SK-N-SH (cell line): Measurements from ENCODE around the gene DDX52. TPM values are rescaled to one million over a fixed set of nuclear protein-coding genes. Genes with fewer than 3 reads are reported as not detected.

Experiments used
- CTCF ChIA-PET: fragments of 300-600, 350-600 bp; formaldehyde crosslinking; extraction: SDS; loops from one replicate; lab custom pipeline; 2021; lab: Yijun Ruan, JAX
- POLR2A ChIA-PET: fragments of 350-600 bp; sonication (Branson Sonifier 250); formaldehyde crosslinking; extraction: SDS; loops from one replicate; lab custom pipeline; 2020; ENCODE audit warnings: antibody characterized with exemption, inconsistent platforms; lab: Yijun Ruan, JAX
- DNase-seq: peaks from one replicate; pipeline ENCODE4 v3.0.0; 2012
- H2AFZ ChIP-seq: fragments of 200-600 bp; sonication (generic); 2 replicates; pipeline ENCODE4 v1.8.1; 2016; ENCODE audit warnings: antibody characterized with exemption, mild to moderate bottlenecking, low read depth
- H3F3A ChIP-seq: fragments of 200-600 bp; sonication (generic); replicated peaks from 2 replicates; pipeline ENCODE3; 2016; ENCODE audit warnings: antibody characterized with exemption, mild to moderate bottlenecking; ENCODE audit not compliant: insufficient read depth
- H3K27ac ChIP-seq, 2 experiments: fragments of 200-500 bp in 1 of 2; fragments of 200-600 bp in 1 of 2; sonication (Bioruptor generic) in 1 of 2; sonication (generic), shearing (Covaris generic) in 1 of 2; 2 replicates each; pipeline versions ENCODE4 v1.5.1 to v1.6.1; 2014 to 2016; ENCODE audit warnings: low read depth in 2 of 2, inconsistent platforms in 1 of 2, low read length in 1 of 2, mild to moderate bottlenecking in 1 of 2, mixed read lengths in 1 of 2
- H3K27me3 ChIP-seq: fragments of 200-600 bp; sonication (generic), shearing (Covaris generic); 2 replicates; pipeline ENCODE4 v1.6.1; 2016; ENCODE audit warnings: mixed run types; ENCODE audit not compliant: insufficient read depth
- H3K36me3 ChIP-seq, 2 experiments: fragments of 200-500 bp in 1 of 2; fragments of 200-600 bp in 1 of 2; sonication (Bioruptor generic) in 1 of 2; sonication (generic) in 1 of 2; replicated peaks in 1 of 2; 2 replicates each; pipeline versions ENCODE3 to v1.5.1; 2014 to 2016; ENCODE audit warnings: low read length in 1 of 2, mild to moderate bottlenecking in 1 of 2; ENCODE audit not compliant: insufficient read depth in 2 of 2, control insufficient read depth in 1 of 2
- H3K4me1 ChIP-seq, 2 experiments: fragments of 200-500 bp in 1 of 2; fragments of 200-600 bp in 1 of 2; sonication (Bioruptor generic) in 1 of 2; sonication (generic), shearing (Covaris generic) in 1 of 2; 2 replicates each; pipeline versions ENCODE4 v1.5.1 to v1.6.1; 2014 to 2016; ENCODE audit warnings: low read depth in 1 of 2, low read length in 1 of 2, mixed run types in 1 of 2; ENCODE audit not compliant: insufficient read depth in 2 of 2, control insufficient read depth in 1 of 2
- H3K4me2 ChIP-seq: fragments of 200-600 bp; sonication (generic), shearing (Covaris generic); 2 replicates; pipeline ENCODE4 v1.6.1; 2017; ENCODE audit warnings: mixed run types
- H3K4me3 ChIP-seq, 2 experiments: fragments of 200-500 bp in 1 of 2; fragments of 200-600 bp in 1 of 2; sonication (Bioruptor generic) in 1 of 2; sonication (generic), shearing (Covaris generic) in 1 of 2; 2 replicates each; pipeline versions ENCODE4 v1.5.1 to v1.8.1; 2014 to 2016; ENCODE audit warnings: low read depth in 2 of 2, inconsistent platforms in 1 of 2, low read length in 1 of 2, mild to moderate bottlenecking in 1 of 2, mixed read lengths in 1 of 2, moderate library complexity in 1 of 2
- H3K79me2 ChIP-seq: fragments of 200-600 bp; sonication (generic); 2 replicates; pipeline ENCODE4 v1.8.1; 2017; ENCODE audit warnings: mild to moderate bottlenecking; ENCODE audit not compliant: insufficient read depth
- H3K9ac ChIP-seq: fragments of 200-600 bp; sonication (generic); 2 replicates; pipeline ENCODE4 v1.6.1; 2017; ENCODE audit warnings: mixed run types
- H3K9me2 ChIP-seq: fragments of 200-600 bp; sonication (generic); 2 replicates; pipeline ENCODE4 v1.6.1; 2017; ENCODE audit warnings: mixed run types
- H3K9me3 ChIP-seq: fragments of 200-600 bp; sonication (generic); 2 replicates; pipeline ENCODE4 v1.6.1; 2017; ENCODE audit warnings: mixed run types, mild to moderate bottlenecking, moderate library complexity
- H4K20me1 ChIP-seq: fragments of 200-600 bp; sonication (generic); 2 replicates; pipeline ENCODE4 v1.6.1; 2017; ENCODE audit warnings: mild to moderate bottlenecking, mixed run types; ENCODE audit not compliant: insufficient read depth
- CHD2 ChIP-seq: fragments of 150-350 bp; IDR thresholded peaks from 2 replicates; pipeline ENCODE4 v1.6.1; 2018; ENCODE audit warnings: low read length; ENCODE audit not compliant: partially characterized antibody
- ELF1 ChIP-seq: IDR thresholded peaks from 2 replicates; pipeline ENCODE4 v1.4.0; 2012
- EP300 ChIP-seq, 2 experiments: IDR thresholded peaks; 2 replicates each; pipeline versions ENCODE4 v1.4.0 to v1.6.1; 2012; ENCODE audit warnings: borderline replicate concordance in 1 of 2, low read depth in 1 of 2, low read length in 1 of 2
- FOSL2 ChIP-seq: IDR thresholded peaks from 2 replicates; pipeline ENCODE4 v1.4.0; 2012; ENCODE audit warnings: low read depth, mild to moderate bottlenecking, moderate library complexity, borderline replicate concordance
- FOXJ3 ChIP-seq: sonication (generic); formaldehyde crosslinking; IDR thresholded peaks from 2 replicates; pipeline ENCODE4 v1.5.1; 2020; ENCODE audit warnings: mild to moderate bottlenecking, missing genetic modification reagents
- GABPA ChIP-seq: IDR thresholded peaks from 2 replicates; pipeline ENCODE4 v1.4.0; 2012; ENCODE audit warnings: low read depth, mild to moderate bottlenecking
- MEF2A ChIP-seq: IDR thresholded peaks from 2 replicates; pipeline ENCODE4 v1.4.0; 2012; ENCODE audit warnings: low read depth, borderline replicate concordance
- NFIC ChIP-seq: IDR thresholded peaks from 2 replicates; pipeline ENCODE4 v1.4.0; 2012; ENCODE audit warnings: borderline replicate concordance
- NRF1 ChIP-seq: IDR thresholded peaks from 2 replicates; pipeline ENCODE4 v1.6.1; 2012; ENCODE audit warnings: low read depth, mild to moderate bottlenecking, low read length
- POLR2AphosphoS5 ChIP-seq: IDR thresholded peaks from 2 replicates; pipeline ENCODE4 v1.6.1; 2012; ENCODE audit warnings: low read depth, low read length
- RAD21 ChIP-seq: IDR thresholded peaks from 2 replicates; pipeline ENCODE4 v1.6.1; 2012; ENCODE audit warnings: mild to moderate bottlenecking, low read length
- RCOR1 ChIP-seq: fragments of 150-350 bp; IDR thresholded peaks from 2 replicates; pipeline ENCODE4 v1.6.1; 2017; ENCODE audit warnings: antibody characterized with exemption, low read length
- RXRA ChIP-seq: IDR thresholded peaks from 2 replicates; pipeline ENCODE4 v1.4.0; 2012; ENCODE audit warnings: low read depth, mild to moderate bottlenecking, borderline replicate concordance
- SMC3 ChIP-seq: IDR thresholded peaks from 2 replicates; pipeline ENCODE4 v1.6.1; 2012; ENCODE audit warnings: low read depth, low read length, improper control_type of control experiment
- TCF12 ChIP-seq: IDR thresholded peaks from 2 replicates; pipeline ENCODE4 v1.4.0; 2012
- USF2 ChIP-seq: fragments of 150-350 bp; IDR thresholded peaks from 2 replicates; pipeline ENCODE4 v1.6.1; 2017; ENCODE audit warnings: antibody characterized with exemption, low read length, low read depth, borderline replicate concordance
- WGBS: methylation state at CpG from one replicate; pipeline ENCODE4 v1.1.6; 2017; ENCODE audit warnings: low lambda C conversion rate; 5-methylcytosine and 5-hydroxymethylcytosine counted together
- polyA plus RNA-seq, 3 experiments: library from polyadenylated mRNA; depleted of rRNA; stranded (reverse); fragments of >200 nt; gene quantifications; 2 replicates each; pipeline ENCODE4 v1.2.3, GENCODE V29; 2012
- TF ChIP-seq, protein P1 (sequence below): IDR thresholded peaks from 2 replicates; pipeline ENCODE4 v1.4.0; 2012; ENCODE audit warnings: low read depth, borderline replicate concordance
- TF ChIP-seq, protein P2 (sequence below): IDR thresholded peaks from 2 replicates; pipeline ENCODE4 v1.4.0; 2012; ENCODE audit warnings: low read depth, borderline replicate concordance

The DDX52 gene
- polyA plus RNA-seq, 1 of the 3 experiments (the other 2 are of a cell fraction) = 7.3 TPM

DNA sequence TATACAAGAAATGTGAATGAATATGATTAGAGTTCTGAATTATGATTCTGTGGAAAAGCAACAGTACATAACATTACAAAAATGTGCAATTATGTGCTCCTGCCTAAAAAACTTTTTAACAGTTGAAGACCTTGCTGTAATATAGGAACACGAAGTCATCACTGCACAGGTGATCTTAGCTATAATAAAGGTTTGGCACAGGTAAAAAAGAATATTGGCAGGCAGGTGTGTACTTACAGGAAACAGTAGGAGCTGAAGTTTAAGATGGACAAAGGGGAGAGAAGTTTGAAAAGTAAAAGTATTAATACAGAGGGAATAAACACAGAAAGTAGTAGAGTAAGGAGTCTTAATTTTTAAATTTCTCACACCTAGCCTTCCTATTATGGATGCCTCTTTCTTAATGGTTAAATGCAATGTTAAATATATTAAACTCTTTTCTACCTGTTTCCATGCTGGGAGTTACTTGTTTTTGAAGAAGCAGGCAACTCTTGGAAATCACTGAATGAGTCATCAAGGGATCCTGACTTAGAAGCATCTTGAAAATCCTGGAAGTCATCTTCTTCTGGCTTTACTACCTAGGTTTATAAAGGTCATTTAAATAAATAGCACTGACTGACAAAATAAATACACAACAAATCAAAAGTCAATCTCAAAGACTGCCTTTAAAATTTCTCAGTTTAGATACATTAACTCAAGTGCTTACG lies 74.7 kb downstream of the DDX52 start:
- Histone ChIP-seq H3F3A (peaks cover 7% of the 10 kb centered on the region), H3K27ac (no peak overlapping the region), H3K4me3 (no peak overlapping the region), H3K4me2 (no peak overlapping the region), H3K79me2 (no peaks in the 10 kb centered on the region; the same call in 1 of the 2 replicates), H3K9ac (no peak overlapping the region), H3K9me3 (no peaks in the 10 kb centered on the region), H3K27me3 (no peaks in the 10 kb centered on the region), H4K20me1 (no peaks in the 10 kb centered on the region), H3K36me3 (peaks cover 44 to 70% of the 10 kb centered on the region in 2 experiments), H3K9me2 (no peaks in the 10 kb centered on the region), H2AFZ (no peak overlapping the region), H3K4me1 (no peaks in the 10 kb centered on the region)
- 98% methylated on average over 2 of the region's 2 CpGs for whole genome bisulfite sequencing
- ChIA-PET CTCF (interaction anchor here (0.7 to 4.1 kb wide), 7 partner anchors 12 to 77 kb away, joined by 3 to 44 read pairs (median 11); no protein-coding TSS in a partner anchor), POLR2A (no interaction called here)
- DNase-seq = no peak
- TF ChIP-seq NFIC = no peak
- TF ChIP-seq FOSL2 = peak; percentile 21; the same call in 1 of the 2 replicates

- no peak overlapping the region for H2AFZ ChIP-seq
- DNase-seq = no peak
- no peak for TF ChIP-seq NRF1
- TF ChIP-seq RAD21 = no peak
- no peak for TF ChIP-seq RXRA
- no peak for TF ChIP-seq MEF2A
- TF ChIP-seq EP300 (IDR thresholded peaks at IDR 0.05; ENCODE audit: borderline replicate concordance in 1 of 2, low read depth in 1 of 2, low read length in 1 of 2) = no peak
- no peak for TF ChIP-seq TCF12
- no peak for TF ChIP-seq CHD2
- TF ChIP-seq, protein P1, sequence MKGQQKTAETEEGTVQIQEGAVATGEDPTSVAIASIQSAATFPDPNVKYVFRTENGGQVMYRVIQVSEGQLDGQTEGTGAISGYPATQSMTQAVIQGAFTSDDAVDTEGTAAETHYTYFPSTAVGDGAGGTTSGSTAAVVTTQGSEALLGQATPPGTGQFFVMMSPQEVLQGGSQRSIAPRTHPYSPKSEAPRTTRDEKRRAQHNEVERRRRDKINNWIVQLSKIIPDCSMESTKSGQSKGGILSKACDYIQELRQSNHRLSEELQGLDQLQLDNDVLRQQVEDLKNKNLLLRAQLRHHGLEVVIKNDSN = no peak
- TF ChIP-seq SMC3 = no peak
- no peak for TF ChIP-seq GABPA
- TF ChIP-seq, protein P2, sequence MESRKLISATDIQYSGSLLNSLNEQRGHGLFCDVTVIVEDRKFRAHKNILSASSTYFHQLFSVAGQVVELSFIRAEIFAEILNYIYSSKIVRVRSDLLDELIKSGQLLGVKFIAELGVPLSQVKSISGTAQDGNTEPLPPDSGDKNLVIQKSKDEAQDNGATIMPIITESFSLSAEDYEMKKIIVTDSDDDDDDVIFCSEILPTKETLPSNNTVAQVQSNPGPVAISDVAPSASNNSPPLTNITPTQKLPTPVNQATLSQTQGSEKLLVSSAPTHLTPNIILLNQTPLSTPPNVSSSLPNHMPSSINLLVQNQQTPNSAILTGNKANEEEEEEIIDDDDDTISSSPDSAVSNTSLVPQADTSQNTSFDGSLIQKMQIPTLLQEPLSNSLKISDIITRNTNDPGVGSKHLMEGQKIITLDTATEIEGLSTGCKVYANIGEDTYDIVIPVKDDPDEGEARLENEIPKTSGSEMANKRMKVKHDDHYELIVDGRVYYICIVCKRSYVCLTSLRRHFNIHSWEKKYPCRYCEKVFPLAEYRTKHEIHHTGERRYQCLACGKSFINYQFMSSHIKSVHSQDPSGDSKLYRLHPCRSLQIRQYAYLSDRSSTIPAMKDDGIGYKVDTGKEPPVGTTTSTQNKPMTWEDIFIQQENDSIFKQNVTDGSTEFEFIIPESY = no peak
- TF ChIP-seq FOXJ3 = no peak
- TF ChIP-seq RCOR1 = no peak
- TF ChIP-seq FOSL2 = no peak
- no peak for TF ChIP-seq POLR2AphosphoS5
- TF ChIP-seq ELF1 = no peak
- TF ChIP-seq USF2 = no peak
These were observed 75.7 kb downstream of the DDX52 start for GRCh38 chr17:37567538-37567937.

More at GRCh38 chr17:37567538-37567937, 75.7 kb downstream of the DDX52 start:
- 90% methylated on average over 4 of the region's 4 CpGs for WGBS
- Histone ChIP-seq H3K4me1 (no peaks in the 10 kb centered on the region; a peak in 1 of 4 replicates), H3K4me3 (no peak overlapping the region), H4K20me1 (no peaks in the 10 kb centered on the region), H3K27me3 (no peaks in the 10 kb centered on the region), H3K79me2 (no peaks in the 10 kb centered on the region; the same call in 1 of the 2 replicates), H3K9me3 (no peaks in the 10 kb centered on the region), H3F3A (peaks cover 7% of the 10 kb centered on the region), H3K4me2 (no peak overlapping the region), H3K36me3 (peaks cover 43 to 72% of the 10 kb centered on the region in 2 experiments), H3K27ac (no peak overlapping the region), H3K9ac (no peak overlapping the region), H3K9me2 (no peaks in the 10 kb centered on the region)
- ChIA-PET CTCF (interaction anchor here (1.6 to 4.1 kb wide), 2 partner anchors 41 to 51 kb away, joined by 3 to 44 read pairs; no protein-coding TSS in a partner anchor), POLR2A (no interaction called here)
